Measurements from ENCODE around the gene ZNF44. TPM values are rescaled to one million over a fixed set of nuclear protein-coding genes. Genes with fewer than 3 reads are reported as not detected.

The ZNF44 gene
- total and polyA plus RNA-seq, 9 of the 15 experiments (the other 6 are each of a cell fraction or from before 2014, with no cell fraction given), result 2.6 to 8.3 (median 4.4) TPM

DNA sequence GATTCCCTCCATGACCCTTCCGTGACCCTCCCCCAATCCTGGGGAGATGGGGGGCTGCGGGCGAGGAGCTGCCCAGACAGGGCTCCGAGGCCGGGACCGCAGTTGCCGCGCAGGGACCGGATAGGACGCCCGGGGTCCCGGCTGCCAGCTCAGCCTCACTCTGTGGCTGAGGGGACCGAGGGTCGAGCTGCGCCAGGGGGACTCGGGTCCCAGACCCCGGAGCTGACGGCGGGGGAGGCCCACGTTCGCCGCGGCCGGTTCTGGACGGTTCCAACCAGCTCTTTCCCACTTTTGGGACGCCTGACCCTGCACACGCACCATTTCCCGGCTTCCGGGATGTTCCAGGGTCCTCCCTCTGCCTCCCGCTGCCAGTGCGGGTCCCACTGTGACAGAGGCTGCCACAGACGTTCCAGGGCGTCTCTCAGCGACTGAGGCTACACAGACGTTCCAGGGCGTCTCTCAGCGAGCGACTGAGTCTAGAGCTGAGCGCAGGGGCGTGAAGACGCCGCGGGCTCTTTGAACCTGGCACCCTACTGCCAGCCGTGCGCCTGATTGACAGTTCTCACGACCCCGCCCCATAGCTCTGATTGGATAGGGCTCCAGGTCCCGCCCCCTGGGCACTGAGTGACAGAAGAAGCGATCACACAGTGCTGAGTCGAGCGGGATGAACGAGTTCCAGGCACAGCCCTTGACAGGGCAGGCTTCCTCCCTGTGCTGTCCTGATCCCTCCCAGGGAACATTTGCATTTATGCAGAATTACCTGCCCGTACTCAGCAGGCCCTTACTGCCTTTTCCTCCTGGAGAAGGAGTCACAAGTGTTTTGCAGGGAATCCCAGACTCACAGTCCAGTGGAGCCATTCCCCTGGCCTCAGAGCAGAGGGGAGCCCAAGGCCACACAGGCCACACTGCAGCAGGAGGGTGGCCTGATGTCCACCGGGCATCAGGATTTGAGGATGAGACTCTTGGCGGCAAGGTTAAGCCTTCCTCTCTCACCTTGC, 38.8 kb upstream of the ZNF44 start, which contains the start of gene ZNF563 (continued):
- TF ChIP-seq, protein P1, sequence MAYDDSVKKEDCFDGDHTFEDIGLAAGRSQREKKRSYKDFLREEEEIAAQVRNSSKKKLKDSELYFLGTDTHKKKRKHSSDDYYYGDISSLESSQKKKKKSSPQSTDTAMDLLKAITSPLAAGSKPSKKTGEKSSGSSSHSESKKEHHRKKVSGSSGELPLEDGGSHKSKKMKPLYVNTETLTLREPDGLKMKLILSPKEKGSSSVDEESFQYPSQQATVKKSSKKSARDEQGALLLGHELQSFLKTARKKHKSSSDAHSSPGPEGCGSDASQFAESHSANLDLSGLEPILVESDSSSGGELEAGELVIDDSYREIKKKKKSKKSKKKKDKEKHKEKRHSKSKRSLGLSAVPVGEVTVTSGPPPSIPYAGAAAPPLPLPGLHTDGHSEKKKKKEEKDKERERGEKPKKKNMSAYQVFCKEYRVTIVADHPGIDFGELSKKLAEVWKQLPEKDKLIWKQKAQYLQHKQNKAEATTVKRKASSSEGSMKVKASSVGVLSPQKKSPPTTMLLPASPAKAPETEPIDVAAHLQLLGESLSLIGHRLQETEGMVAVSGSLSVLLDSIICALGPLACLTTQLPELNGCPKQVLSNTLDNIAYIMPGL (CRISPR knock-in tag; IDR thresholded peaks at IDR 0.05), result no peak
- TF ChIP-seq, protein P2, sequence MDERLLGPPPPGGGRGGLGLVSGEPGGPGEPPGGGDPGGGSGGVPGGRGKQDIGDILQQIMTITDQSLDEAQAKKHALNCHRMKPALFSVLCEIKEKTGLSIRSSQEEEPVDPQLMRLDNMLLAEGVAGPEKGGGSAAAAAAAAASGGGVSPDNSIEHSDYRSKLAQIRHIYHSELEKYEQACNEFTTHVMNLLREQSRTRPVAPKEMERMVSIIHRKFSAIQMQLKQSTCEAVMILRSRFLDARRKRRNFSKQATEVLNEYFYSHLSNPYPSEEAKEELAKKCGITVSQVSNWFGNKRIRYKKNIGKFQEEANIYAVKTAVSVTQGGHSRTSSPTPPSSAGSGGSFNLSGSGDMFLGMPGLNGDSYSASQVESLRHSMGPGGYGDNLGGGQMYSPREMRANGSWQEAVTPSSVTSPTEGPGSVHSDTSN (CRISPR knock-in tag; IDR thresholded peaks at IDR 0.05; ENCODE audit: low read depth), result peak; percentile 80
- TF ChIP-seq, protein P2 (tag; conservative IDR thresholded peaks at IDR 0.05; ENCODE audit: low read depth), result peak; percentile 94
- no peak for TF ChIP-seq RBM34 (IDR thresholded peaks at IDR 0.05; ENCODE audit: borderline replicate concordance, insufficient read depth, low read length)
- no peak for TF ChIP-seq NELFE (IDR thresholded peaks at IDR 0.05; ENCODE audit: insufficient read depth, insufficient read length)
- TF ChIP-seq SMAD2 (IDR thresholded peaks at IDR 0.05; ENCODE audit: low read depth, low read length), result no peak
- TF ChIP-seq, protein P3, sequence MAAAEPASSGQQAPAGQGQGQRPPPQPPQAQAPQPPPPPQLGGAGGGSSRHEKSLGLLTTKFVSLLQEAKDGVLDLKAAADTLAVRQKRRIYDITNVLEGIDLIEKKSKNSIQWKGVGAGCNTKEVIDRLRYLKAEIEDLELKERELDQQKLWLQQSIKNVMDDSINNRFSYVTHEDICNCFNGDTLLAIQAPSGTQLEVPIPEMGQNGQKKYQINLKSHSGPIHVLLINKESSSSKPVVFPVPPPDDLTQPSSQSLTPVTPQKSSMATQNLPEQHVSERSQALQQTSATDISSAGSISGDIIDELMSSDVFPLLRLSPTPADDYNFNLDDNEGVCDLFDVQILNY (CRISPR knock-in tag; IDR thresholded peaks at IDR 0.05), result no peak
- no peak for TF ChIP-seq RFX1 (IDR thresholded peaks at IDR 0.05)
- no peak for TF ChIP-seq GTF2F1 (IDR thresholded peaks at IDR 0.05; ENCODE audit: low read depth, low read length)
- TF ChIP-seq TCFL5 (CRISPR knock-in tag; conservative IDR thresholded peaks at IDR 0.05), result no peak
- no peak for TF ChIP-seq PCBP1 (IDR thresholded peaks at IDR 0.05; ENCODE audit: low read depth, low read length, poor library complexity, severe bottlenecking)
- TF ChIP-seq, protein P4, sequence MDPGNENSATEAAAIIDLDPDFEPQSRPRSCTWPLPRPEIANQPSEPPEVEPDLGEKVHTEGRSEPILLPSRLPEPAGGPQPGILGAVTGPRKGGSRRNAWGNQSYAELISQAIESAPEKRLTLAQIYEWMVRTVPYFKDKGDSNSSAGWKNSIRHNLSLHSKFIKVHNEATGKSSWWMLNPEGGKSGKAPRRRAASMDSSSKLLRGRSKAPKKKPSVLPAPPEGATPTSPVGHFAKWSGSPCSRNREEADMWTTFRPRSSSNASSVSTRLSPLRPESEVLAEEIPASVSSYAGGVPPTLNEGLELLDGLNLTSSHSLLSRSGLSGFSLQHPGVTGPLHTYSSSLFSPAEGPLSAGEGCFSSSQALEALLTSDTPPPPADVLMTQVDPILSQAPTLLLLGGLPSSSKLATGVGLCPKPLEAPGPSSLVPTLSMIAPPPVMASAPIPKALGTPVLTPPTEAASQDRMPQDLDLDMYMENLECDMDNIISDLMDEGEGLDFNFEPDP (CRISPR knock-in tag; IDR thresholded peaks at IDR 0.05), result no peak
- peak; percentile 44 for TF ChIP-seq SP2 (IDR thresholded peaks at IDR 0.05; ENCODE audit: extremely low read depth, low read depth, low read length, poor library complexity, severe bottlenecking)
- TF ChIP-seq CBX1 (IDR thresholded peaks at IDR 0.05; ENCODE audit: low read depth), result no peak
- no peak for TF ChIP-seq BDP1 (IDR thresholded peaks at IDR 0.05; ENCODE audit: insufficient read depth, insufficient read length)
- TF ChIP-seq, protein P5, sequence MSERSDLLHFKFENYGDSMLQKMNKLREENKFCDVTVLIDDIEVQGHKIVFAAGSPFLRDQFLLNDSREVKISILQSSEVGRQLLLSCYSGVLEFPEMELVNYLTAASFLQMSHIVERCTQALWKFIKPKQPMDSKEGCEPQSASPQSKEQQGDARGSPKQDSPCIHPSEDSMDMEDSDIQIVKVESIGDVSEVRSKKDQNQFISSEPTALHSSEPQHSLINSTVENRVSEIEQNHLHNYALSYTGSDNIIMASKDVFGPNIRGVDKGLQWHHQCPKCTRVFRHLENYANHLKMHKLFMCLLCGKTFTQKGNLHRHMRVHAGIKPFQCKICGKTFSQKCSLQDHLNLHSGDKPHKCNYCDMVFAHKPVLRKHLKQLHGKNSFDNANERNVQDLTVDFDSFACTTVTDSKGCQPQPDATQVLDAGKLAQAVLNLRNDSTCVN (CRISPR knock-in tag; IDR thresholded peaks at IDR 0.05), result no peak

All from K562 (cell line).